CD14-positive monocyte (primary cell): ENCODE results near the gene LCLAT1. TPM values are rescaled to one million over a fixed set of nuclear protein-coding genes. Genes with fewer than 3 reads are reported as not detected.

Experiments
- DNase-seq, 3 donors: peaks; one replicate each; pipeline ENCODE4 v3.0.0-alpha.2; 2011 to 2022
- H2AFZ ChIP-seq: 2 replicates; pipeline ENCODE4 v1.6.0; 2012; ENCODE audit warnings: mild to moderate bottlenecking, low read depth, low read length, inconsistent platforms; ENCODE audit not compliant: insufficient read depth, poor library complexity, severe bottlenecking
- H3K27ac ChIP-seq, 2 donors: 1 replicate in 1 of 2; 2 replicates in 1 of 2; pipeline ENCODE4 v1.5.1; 2012 to 2013; ENCODE audit warnings: low read length in 2 of 2, control low read depth in 1 of 2, inconsistent platforms in 1 of 2, low read depth in 1 of 2, mild to moderate bottlenecking in 1 of 2
- H3K27me3 ChIP-seq, 2 donors: one replicate each; pipeline versions ENCODE4 v1.6.0 to v1.6.1; 2011 to 2013; ENCODE audit warnings: low read length in 2 of 2; ENCODE audit not compliant: control insufficient read depth in 2 of 2, insufficient read depth in 2 of 2
- H3K36me3 ChIP-seq, 2 donors: replicated peaks in 1 of 2; 1 replicate in 1 of 2; 2 replicates in 1 of 2; pipeline versions ENCODE4 v1.5.1 to v1.6.1; 2012 to 2013; ENCODE audit warnings: low read length in 2 of 2, control low read depth in 1 of 2, inconsistent platforms in 1 of 2, mild to moderate bottlenecking in 1 of 2; ENCODE audit not compliant: insufficient read depth in 2 of 2, control insufficient read depth in 1 of 2
- H3K4me1 ChIP-seq, 2 donors: 1 replicate in 1 of 2; 2 replicates in 1 of 2; pipeline versions ENCODE4 v1.5.1 to v1.6.1; 2012 to 2013; ENCODE audit warnings: low read length in 2 of 2, control low read depth in 1 of 2, inconsistent platforms in 1 of 2, mild to moderate bottlenecking in 1 of 2, moderate library complexity in 1 of 2; ENCODE audit not compliant: insufficient read depth in 2 of 2, control insufficient read depth in 1 of 2
- H3K4me2 ChIP-seq: replicated peaks from 2 replicates; pipeline ENCODE3; 2012; ENCODE audit warnings: low read length, moderate library complexity, mild to moderate bottlenecking; ENCODE audit not compliant: poor library complexity, severe bottlenecking; ENCODE audit errors: extremely low read depth
- H3K4me3 ChIP-seq, 3 experiments: fragments of 200-600 bp in 1 of 3; sonication (generic) in 1 of 3; replicated peaks in 1 of 3; 1 replicate in 2 of 3; 2 replicates in 1 of 3; pipeline ENCODE4 v1.5.1; 2011 to 2013; ENCODE audit warnings: low read length in 3 of 3, mild to moderate bottlenecking in 3 of 3, control low read depth in 2 of 3, low read depth in 2 of 3, inconsistent platforms in 1 of 3, moderate library complexity in 1 of 3
- H3K79me2 ChIP-seq: 2 replicates; pipeline ENCODE4 v1.6.0; 2012; ENCODE audit warnings: mild to moderate bottlenecking, control low read depth, inconsistent platforms, low read length, moderate library complexity; ENCODE audit not compliant: insufficient read depth
- H3K9ac ChIP-seq: 2 replicates; pipeline ENCODE4 v1.6.0; 2017; ENCODE audit warnings: low read length, mild to moderate bottlenecking; ENCODE audit not compliant: insufficient read depth, poor library complexity, severe bottlenecking
- H3K9me3 ChIP-seq, 2 donors: replicated peaks in 1 of 2; 1 replicate in 1 of 2; 2 replicates in 1 of 2; pipeline versions ENCODE4 v1.5.1 to v1.6.1; 2012 to 2013; ENCODE audit warnings: low read length in 2 of 2, control low read depth in 1 of 2; ENCODE audit not compliant: control insufficient read depth in 1 of 2, insufficient read depth in 1 of 2
- H4K20me1 ChIP-seq: 2 replicates; pipeline ENCODE4 v1.6.0; 2012; ENCODE audit warnings: mild to moderate bottlenecking, low read length, control low read depth, moderate library complexity; ENCODE audit not compliant: insufficient read depth
- H3K27ac Mint-ChIP-seq, 7 donors: one replicate each; pipeline ENCODE4 v1.8.0; 2020; ENCODE audit warnings: mild to moderate bottlenecking in 7 of 7, mixed read lengths in 7 of 7, moderate library complexity in 6 of 7, inconsistent platforms in 2 of 7
- H3K27me3 Mint-ChIP-seq, 3 donors: one replicate each; pipeline ENCODE4 v1.8.0; 2021 to 2022; ENCODE audit warnings: low read depth in 3 of 3, mild to moderate bottlenecking in 3 of 3, mixed read lengths in 3 of 3, moderate library complexity in 3 of 3, inconsistent platforms in 1 of 3
- H3K36me3 Mint-ChIP-seq, 2 donors: one replicate each; pipeline ENCODE4 v1.8.0; 2020; ENCODE audit warnings: mixed read lengths in 2 of 2, inconsistent platforms in 1 of 2, mild to moderate bottlenecking in 1 of 2
- H3K4me1 Mint-ChIP-seq: one replicate; pipeline ENCODE4 v1.8.0; 2020; ENCODE audit warnings: mild to moderate bottlenecking, mixed read lengths
- H3K4me3 Mint-ChIP-seq, 2 donors: one replicate each; pipeline ENCODE4 v1.8.0; 2020; ENCODE audit warnings: mild to moderate bottlenecking in 2 of 2, mixed read lengths in 2 of 2, moderate library complexity in 1 of 2
- H3K9me3 Mint-ChIP-seq, 7 donors: one replicate each; pipeline ENCODE4 v1.8.0; 2020 to 2022; ENCODE audit warnings: mixed read lengths in 7 of 7, mild to moderate bottlenecking in 6 of 7, moderate library complexity in 6 of 7, inconsistent platforms in 2 of 7
- WGBS: methylation state at CpG from one replicate; pipeline ENCODE4 v1.1.5; 2013; ENCODE audit warnings: missing lambda C conversion rate; ENCODE audit not compliant: insufficient coverage; 5-methylcytosine and 5-hydroxymethylcytosine counted together
- intact Hi-C, 2 donors: fragments of 100-400 bp; cut with micrococcal nuclease; formaldehyde crosslinking; loops; one replicate each; pipeline versions ENCODE4 v1.15.0 to v1.15.1; 2023
- polyA plus RNA-seq, 3 donors: library from polyadenylated mRNA; depleted of rRNA in 1 of 3; unstranded in 2 of 3; stranded (reverse) in 1 of 3; fragments of 300-500 nt in 2 of 3; fragments of >200 nt in 1 of 3; fragmentation: Illumina TruSeq in 2 of 3; gene quantifications; 1 replicate in 2 of 3; 2 replicates in 1 of 3; pipeline ENCODE4 v1.2.3, GENCODE V29; 2012 to 2021
- TF ChIP-seq, protein P1 (sequence below): fragments of 200-600 bp; IDR thresholded peaks from one replicate; pipeline ENCODE4 v1.8.0; 2022; ENCODE audit warnings: antibody characterized with exemption, mild to moderate bottlenecking

LCLAT1 gene
- polyA plus RNA-seq, 3 donors: 1.2 to 5.7 (median 1.3) TPM

DNA sequence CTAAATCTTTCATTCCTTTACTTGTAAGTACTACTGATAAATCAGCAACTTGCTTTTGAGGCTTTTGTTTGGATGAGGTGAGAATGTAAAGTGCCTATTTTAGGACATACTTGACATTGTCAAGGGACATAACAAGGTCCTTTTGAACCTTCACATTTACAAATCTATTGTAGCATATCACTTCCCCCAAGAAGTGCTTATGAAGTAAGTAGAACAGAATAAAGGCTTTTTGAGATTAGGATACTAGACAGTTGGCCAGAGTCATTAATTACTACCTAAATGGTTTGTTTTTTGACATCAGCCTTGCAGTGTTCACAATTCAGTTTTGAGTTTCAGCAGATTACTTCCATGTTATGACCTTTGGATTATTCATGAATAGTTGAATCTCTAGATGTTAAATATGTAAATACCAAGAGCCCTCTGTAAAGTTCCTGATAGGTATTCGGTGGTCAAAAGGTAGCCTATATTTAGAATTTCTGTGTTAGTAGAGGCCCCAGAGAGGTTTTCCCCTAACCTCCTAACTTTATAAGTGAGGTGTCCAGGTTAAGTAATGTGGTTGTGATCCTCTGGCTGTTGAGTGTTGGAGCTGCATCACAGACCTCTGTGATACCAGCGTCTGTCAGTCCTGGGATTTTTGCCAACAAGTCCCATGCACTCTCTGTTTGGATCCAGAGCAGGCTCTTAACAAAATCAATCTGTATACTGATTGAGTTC, 67.2 kb downstream of the LCLAT1 start:
- Histone ChIP-seq H3K79me2 (no peaks in the 10 kb centered on the region), H4K20me1 (no peaks in the 10 kb centered on the region)
- H3K27ac Mint-ChIP-seq: no peak overlapping the region

GRCh38 chr2:30514848-30515435, 67.9 kb downstream of the LCLAT1 start:
- Mint-ChIP-seq H3K4me3 (no peak overlapping the region), H3K36me3 (peaks cover 10 to 14% of the 10 kb centered on the region in 2 donors), H3K27me3 (no peaks in the 10 kb centered on the region), H3K27ac (no peak overlapping the region), H3K4me1 (peaks cover 7% of the 10 kb centered on the region), H3K9me3 (peaks cover 24 to 38% (median 28%) of the 10 kb centered on the region in 7 donors)
- H4K20me1 ChIP-seq: no peaks in the 10 kb centered on the region
- intact Hi-C loops: no loop called here
- H3K9me3 ChIP-seq: peaks cover 16 to 35% of the 10 kb centered on the region in 2 donors
- no peak overlapping the region for H3K4me3 ChIP-seq
- H3K4me2 ChIP-seq: no peak overlapping the region
- H3K36me3 ChIP-seq: peaks cover 0 to 16% of the 10 kb centered on the region in 2 donors
- H3K27me3 ChIP-seq: no peaks in the 10 kb centered on the region
- H3K4me1 ChIP-seq: peaks cover 0 to 2% of the 10 kb centered on the region in 2 donors
- no peak overlapping the region for H3K27ac ChIP-seq
- DNase-seq: no peak
- no CpG with 5 or more reads among the region's 4 CpGs for WGBS
- no peak overlapping the region for H2AFZ ChIP-seq
- TF ChIP-seq, protein P1, sequence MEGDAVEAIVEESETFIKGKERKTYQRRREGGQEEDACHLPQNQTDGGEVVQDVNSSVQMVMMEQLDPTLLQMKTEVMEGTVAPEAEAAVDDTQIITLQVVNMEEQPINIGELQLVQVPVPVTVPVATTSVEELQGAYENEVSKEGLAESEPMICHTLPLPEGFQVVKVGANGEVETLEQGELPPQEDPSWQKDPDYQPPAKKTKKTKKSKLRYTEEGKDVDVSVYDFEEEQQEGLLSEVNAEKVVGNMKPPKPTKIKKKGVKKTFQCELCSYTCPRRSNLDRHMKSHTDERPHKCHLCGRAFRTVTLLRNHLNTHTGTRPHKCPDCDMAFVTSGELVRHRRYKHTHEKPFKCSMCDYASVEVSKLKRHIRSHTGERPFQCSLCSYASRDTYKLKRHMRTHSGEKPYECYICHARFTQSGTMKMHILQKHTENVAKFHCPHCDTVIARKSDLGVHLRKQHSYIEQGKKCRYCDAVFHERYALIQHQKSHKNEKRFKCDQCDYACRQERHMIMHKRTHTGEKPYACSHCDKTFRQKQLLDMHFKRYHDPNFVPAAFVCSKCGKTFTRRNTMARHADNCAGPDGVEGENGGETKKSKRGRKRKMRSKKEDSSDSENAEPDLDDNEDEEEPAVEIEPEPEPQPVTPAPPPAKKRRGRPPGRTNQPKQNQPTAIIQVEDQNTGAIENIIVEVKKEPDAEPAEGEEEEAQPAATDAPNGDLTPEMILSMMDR: no peak
- no peak overlapping the region for H3K9ac ChIP-seq
- no peaks in the 10 kb centered on the region for H3K79me2 ChIP-seq

More for the DNA sequence above, 67.2 kb downstream of the LCLAT1 start:
- TF ChIP-seq, protein P1: no peak
- Mint-ChIP-seq H3K36me3 (peaks cover 5 to 7% of the 10 kb centered on the region in 2 donors), H3K9me3 (peaks cover 18 to 31% (median 23%) of the 10 kb centered on the region in 7 donors), H3K27me3 (no peaks in the 10 kb centered on the region), H3K4me1 (peaks cover 7% of the 10 kb centered on the region), H3K4me3 (no peak overlapping the region)
- Histone ChIP-seq H3K4me3 (no peak overlapping the region), H3K9ac (no peak overlapping the region), H3K9me3 (peaks cover 9 to 29% of the 10 kb centered on the region in 2 donors), H3K36me3 (peaks cover 0 to 9% of the 10 kb centered on the region in 2 donors), H3K27ac (no peak overlapping the region), H3K27me3 (no peaks in the 10 kb centered on the region), H2AFZ (no peak overlapping the region), H3K4me1 (peaks cover 0 to 2% of the 10 kb centered on the region in 2 donors), H3K4me2 (no peak overlapping the region)
- WGBS: no CpG with 5 or more reads among the region's 2 CpGs
- no peak for DNase-seq
- intact Hi-C loops: no loop called here
